Calu3 (cell line): ENCODE data around the gene DYNC1H1. TPM values are rescaled to one million over a fixed set of nuclear protein-coding genes. Genes with fewer than 3 reads are reported as not detected.

ENCODE experiments used
- BruUV-seq: library from RNA; stranded (reverse); fragments of 400-500 nt; replicated peaks from 2 replicates; lab custom pipeline; 2021; lab: Mats Ljungman, UMichigan
- CTCF ChIA-PET: fragments of 300-600 bp; sonication (Branson Sonifier 250); formaldehyde crosslinking; loops from one replicate; lab custom pipeline; 2022; ENCODE audit warnings: antibody characterized with exemption; lab: Charles Lee
- DNase-seq: peaks from one replicate; pipeline ENCODE4 v3.0.0; 2022
- H3K27ac Mint-ChIP-seq: one replicate; pipeline ENCODE4 v1.8.0; 2022; ENCODE audit warnings: mixed read lengths; ENCODE audit not compliant: unreplicated experiment
- H3K27me3 Mint-ChIP-seq: one replicate; pipeline ENCODE4 v1.8.0; 2022; ENCODE audit warnings: mixed read lengths; ENCODE audit not compliant: unreplicated experiment
- H3K36me3 Mint-ChIP-seq: one replicate; pipeline ENCODE4 v1.8.0; 2022; ENCODE audit warnings: mild to moderate bottlenecking, moderate library complexity, mixed read lengths; ENCODE audit not compliant: insufficient read depth, unreplicated experiment
- H3K4me1 Mint-ChIP-seq: one replicate; pipeline ENCODE4 v1.8.0; 2022; ENCODE audit warnings: mild to moderate bottlenecking, low read depth, mixed read lengths; ENCODE audit not compliant: unreplicated experiment
- H3K4me3 Mint-ChIP-seq: one replicate; pipeline ENCODE4 v1.8.0; 2022; ENCODE audit warnings: mild to moderate bottlenecking, low read depth, moderate library complexity, mixed read lengths; ENCODE audit not compliant: unreplicated experiment
- H3K9me3 Mint-ChIP-seq: one replicate; pipeline ENCODE4 v1.8.0; 2022; ENCODE audit warnings: low read depth, mixed read lengths; ENCODE audit not compliant: unreplicated experiment
- intact Hi-C: fragments of 100-400 bp; cut with micrococcal nuclease; formaldehyde crosslinking; loops from one replicate; pipeline ENCODE4 v1.10.0; 2022; ENCODE audit not compliant: unreplicated experiment
- total RNA-seq: library from RNA; stranded (reverse); gene quantifications from 2 replicates; pipeline ENCODE4 v1.2.3, GENCODE V29; 2022
- TF ChIP-seq, protein P1 (sequence below): fragments of 200-600 bp; IDR thresholded peaks from one replicate; pipeline ENCODE4 v1.8.0; 2022; ENCODE audit warnings: antibody characterized with exemption; ENCODE audit not compliant: unreplicated experiment

DYNC1H1 gene
- total RNA-seq, 1 experiment from 2014 or later, result 529 TPM

DNA sequence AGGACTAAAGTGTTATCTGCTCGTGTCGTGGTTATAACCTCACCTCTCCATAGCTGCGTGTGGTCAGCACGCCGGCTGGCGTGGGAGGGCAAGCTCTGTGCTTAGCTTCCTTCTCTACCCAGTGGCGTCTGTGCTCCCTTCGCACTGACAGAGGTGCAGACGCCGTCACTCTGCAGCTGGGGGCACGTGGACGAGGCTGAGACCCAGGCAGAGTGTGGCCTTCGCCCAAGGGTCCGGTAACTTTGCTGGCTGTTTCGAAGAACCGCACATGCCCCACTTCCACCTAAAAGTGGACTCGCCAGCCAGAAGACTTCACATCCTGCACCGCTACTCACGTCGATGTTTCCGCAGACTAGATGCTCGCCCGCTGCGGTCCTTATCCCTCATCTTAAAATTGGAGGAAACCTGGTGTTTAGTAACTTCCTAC lies 35.9 kb upstream of the DYNC1H1 start:
- BruUV-seq, result no TSS peak
- CTCF ChIA-PET, result no interaction called here
- TF ChIP-seq, protein P1, sequence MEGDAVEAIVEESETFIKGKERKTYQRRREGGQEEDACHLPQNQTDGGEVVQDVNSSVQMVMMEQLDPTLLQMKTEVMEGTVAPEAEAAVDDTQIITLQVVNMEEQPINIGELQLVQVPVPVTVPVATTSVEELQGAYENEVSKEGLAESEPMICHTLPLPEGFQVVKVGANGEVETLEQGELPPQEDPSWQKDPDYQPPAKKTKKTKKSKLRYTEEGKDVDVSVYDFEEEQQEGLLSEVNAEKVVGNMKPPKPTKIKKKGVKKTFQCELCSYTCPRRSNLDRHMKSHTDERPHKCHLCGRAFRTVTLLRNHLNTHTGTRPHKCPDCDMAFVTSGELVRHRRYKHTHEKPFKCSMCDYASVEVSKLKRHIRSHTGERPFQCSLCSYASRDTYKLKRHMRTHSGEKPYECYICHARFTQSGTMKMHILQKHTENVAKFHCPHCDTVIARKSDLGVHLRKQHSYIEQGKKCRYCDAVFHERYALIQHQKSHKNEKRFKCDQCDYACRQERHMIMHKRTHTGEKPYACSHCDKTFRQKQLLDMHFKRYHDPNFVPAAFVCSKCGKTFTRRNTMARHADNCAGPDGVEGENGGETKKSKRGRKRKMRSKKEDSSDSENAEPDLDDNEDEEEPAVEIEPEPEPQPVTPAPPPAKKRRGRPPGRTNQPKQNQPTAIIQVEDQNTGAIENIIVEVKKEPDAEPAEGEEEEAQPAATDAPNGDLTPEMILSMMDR, result no peak
- no peak overlapping the region for H3K4me3 Mint-ChIP-seq
- H3K36me3 Mint-ChIP-seq, result peaks cover 5% of the 10 kb centered on the region
- no peak for DNase-seq
- no peak overlapping the region for H3K27ac Mint-ChIP-seq
- H3K9me3 Mint-ChIP-seq, result no peaks in the 10 kb centered on the region
- intact Hi-C loops, result loop anchor here (10.0 kb wide), 1 partner anchor 154 kb away; no protein-coding TSS in a partner anchor
- no peaks in the 10 kb centered on the region for H3K27me3 Mint-ChIP-seq
- no peaks in the 10 kb centered on the region for H3K4me1 Mint-ChIP-seq

DNA sequence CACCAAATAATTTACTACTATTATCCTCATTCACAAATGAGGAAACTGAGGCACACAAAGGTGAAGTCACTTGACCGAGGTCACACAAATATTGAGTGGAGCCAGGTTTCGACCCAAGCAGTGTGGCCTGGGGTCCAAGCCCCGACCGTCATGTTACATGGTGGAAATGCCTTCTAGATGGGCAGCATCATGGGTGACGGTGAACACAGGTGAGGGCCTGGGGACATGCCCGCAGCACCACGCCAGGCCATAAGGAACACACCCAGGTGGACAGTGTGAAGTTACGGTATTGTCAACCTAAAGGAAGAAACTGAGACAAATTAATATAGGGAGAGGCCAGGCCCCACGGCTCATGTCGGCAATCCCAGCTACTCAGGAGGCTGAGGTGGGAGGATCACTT lies 35.3 kb upstream of the DYNC1H1 start:
- intact Hi-C loops, result loop anchor here (10.0 kb wide), 1 partner anchor 154 kb away; no protein-coding TSS in a partner anchor
- peaks cover 5% of the 10 kb centered on the region for H3K36me3 Mint-ChIP-seq
- no peaks in the 10 kb centered on the region for H3K27me3 Mint-ChIP-seq
- TSS peak; percentile 10 for BruUV-seq
- CTCF ChIA-PET, result interaction anchor here (1.1 kb wide), 1 partner anchor 119 kb away, joined by 5 read pairs; no protein-coding TSS in a partner anchor
- TF ChIP-seq, protein P1, result no peak
- H3K27ac Mint-ChIP-seq, result no peak overlapping the region
- no peak overlapping the region for H3K4me3 Mint-ChIP-seq
- no peaks in the 10 kb centered on the region for H3K4me1 Mint-ChIP-seq
- H3K9me3 Mint-ChIP-seq, result no peaks in the 10 kb centered on the region
- no peak for DNase-seq

DNA sequence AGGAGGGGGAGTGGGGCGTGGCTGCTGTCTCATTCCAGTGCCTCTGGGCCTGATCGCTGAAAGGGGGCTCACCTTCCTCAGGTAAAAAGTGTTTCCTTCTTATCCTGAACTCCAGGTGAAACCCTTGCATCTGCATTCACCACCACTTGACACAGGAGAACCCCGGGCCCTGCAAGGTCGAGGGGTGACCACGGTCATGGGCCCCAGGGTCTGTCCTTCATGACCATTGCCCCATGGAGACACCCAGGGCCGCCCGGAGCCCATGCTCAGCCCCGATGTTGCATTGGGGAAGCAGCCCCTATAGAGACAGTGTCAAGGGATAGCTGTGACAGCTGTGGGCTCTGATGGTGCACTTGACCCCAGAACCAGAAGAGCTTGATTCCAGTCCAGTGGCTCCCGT lies 34.4 kb upstream of the DYNC1H1 start:
- TF ChIP-seq, protein P1, result no peak
- DNase-seq, result no peak
- H3K27me3 Mint-ChIP-seq, result no peaks in the 10 kb centered on the region
- H3K4me3 Mint-ChIP-seq, result no peak overlapping the region
- CTCF ChIA-PET, result interaction anchor here (1.1 kb wide), 1 partner anchor 120 kb away, joined by 5 read pairs; no protein-coding TSS in a partner anchor
- peaks cover 5% of the 10 kb centered on the region for H3K36me3 Mint-ChIP-seq
- H3K27ac Mint-ChIP-seq, result no peak overlapping the region
- H3K4me1 Mint-ChIP-seq, result no peaks in the 10 kb centered on the region
- intact Hi-C loops, result loop anchor here (10.0 kb wide), 1 partner anchor 155 kb away; no protein-coding TSS in a partner anchor
- no TSS peak for BruUV-seq
- no peaks in the 10 kb centered on the region for H3K9me3 Mint-ChIP-seq

DNA sequence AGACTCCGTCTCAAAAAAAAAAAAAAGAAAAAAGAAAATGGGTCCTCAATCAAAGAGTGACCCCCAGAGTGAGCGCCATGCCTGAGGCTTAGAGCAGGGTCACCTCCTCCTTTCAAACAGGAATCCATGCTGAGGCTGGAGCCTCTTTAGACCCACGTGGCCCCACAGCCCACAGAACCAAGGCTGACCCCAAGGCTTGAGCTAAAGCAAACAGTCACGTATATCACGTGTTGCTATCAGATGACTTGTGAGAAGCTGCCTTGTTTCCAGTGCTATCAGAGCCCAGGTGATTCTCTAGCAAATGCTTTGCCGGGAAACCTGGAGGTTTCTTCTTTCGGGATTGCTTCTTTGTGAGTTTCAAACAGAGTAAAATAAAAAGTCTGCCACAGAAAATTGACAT lies 31.7 kb upstream of the DYNC1H1 start:
- H3K9me3 Mint-ChIP-seq, result no peaks in the 10 kb centered on the region
- H3K4me3 Mint-ChIP-seq, result no peak overlapping the region
- H3K27ac Mint-ChIP-seq, result no peak overlapping the region
- BruUV-seq, result no TSS peak
- intact Hi-C loops, result no loop called here
- no peaks in the 10 kb centered on the region for H3K4me1 Mint-ChIP-seq
- CTCF ChIA-PET, result no interaction called here
- DNase-seq, result no peak
- peaks cover 5% of the 10 kb centered on the region for H3K36me3 Mint-ChIP-seq
- H3K27me3 Mint-ChIP-seq, result no peaks in the 10 kb centered on the region
- TF ChIP-seq, protein P1, result no peak
